GM13976 (cell line): ENCODE measurements around the gene GJB3.

Experiments used
- DNase-seq: peaks from one replicate; pipeline ENCODE4 v3.0.0; 2012; ENCODE audit warnings: low spot score
- CTCF ChIP-seq: IDR thresholded peaks from 2 replicates; pipeline ENCODE4 v1.5.1; 2012; ENCODE audit warnings: borderline replicate concordance, mild to moderate bottlenecking; ENCODE audit not compliant: insufficient read depth; ENCODE audit errors: extremely low read depth, missing control alignments, control extremely low read depth
- in situ Hi-C: fragments of 300-500 bp; cut with MboI; formaldehyde crosslinking; loops from one replicate; pipeline ENCODE4 v1.12.0; 2022; ENCODE audit warnings: low sequenced_read_pairs, mixed read lengths, inconsistent platforms; ENCODE audit not compliant: unreplicated experiment

The GJB3 gene

GRCh38 chr1:34790985-34791384, 10.0 kb downstream of the GJB3 start:
- TF ChIP-seq CTCF: no peak
- no peak for DNase-seq
- in situ Hi-C loops: no loop called here

- in situ Hi-C loops: no loop called here
- no peak for DNase-seq
- TF ChIP-seq CTCF: no peak
Observed at GRCh38 chr1:34792424-34792823, 11.4 kb downstream of the GJB3 start.

- TF ChIP-seq CTCF: no peak
- in situ Hi-C loops: no loop called here
- no peak for DNase-seq
Observed at GRCh38 chr1:34792868-34793727, 12.1 kb downstream of the GJB3 start, which contains the start of gene GJA4. GJA4 (plus strand) TSS chr1:34792999; CDS start chr1:34794214, 1,215 bp downstream.

GRCh38 chr1:34794001-34794789, 13.2 kb downstream of the GJB3 start:
- DNase-seq: no peak
- no peak for TF ChIP-seq CTCF
- in situ Hi-C loops: no loop called here

GRCh38 chr1:34794790-34795180, 13.8 kb downstream of the GJB3 start:
- TF ChIP-seq CTCF: no peak
- in situ Hi-C loops: no loop called here
- DNase-seq: no peak

GRCh38 chr1:34795916-34796315, 14.9 kb downstream of the GJB3 start:
- in situ Hi-C loops: no loop called here
- no peak for DNase-seq
- TF ChIP-seq CTCF: no peak
